Fibroblast of lung (primary cell): ENCODE results near the gene LSS. TPM values are rescaled to one million over a fixed set of nuclear protein-coding genes. Genes with fewer than 3 reads are reported as not detected.

ENCODE experiments used
- DNase-seq, 2 donors: peaks; one replicate each; pipeline versions ENCODE4 v3.0.0 to v3.0.0-alpha.2; 2010; ENCODE audit warnings: low read depth in 2 of 2
- H2AFZ ChIP-seq: 2 replicates; pipeline ENCODE4 v1.5.1; 2012; ENCODE audit warnings: low read length, control low read depth, inconsistent platforms
- H3K27ac ChIP-seq: 2 replicates; pipeline ENCODE4 v1.5.1; 2011; ENCODE audit warnings: low read length, control low read depth; ENCODE audit not compliant: insufficient read depth
- H3K27me3 ChIP-seq: 2 replicates; pipeline ENCODE4 v1.5.1; 2011; ENCODE audit warnings: mild to moderate bottlenecking, low read length; ENCODE audit not compliant: control insufficient read depth, insufficient read depth
- H3K36me3 ChIP-seq: 2 replicates; pipeline ENCODE4 v1.5.1; 2011; ENCODE audit warnings: low read length; ENCODE audit not compliant: control insufficient read depth, insufficient read depth
- H3K4me1 ChIP-seq: 2 replicates; pipeline ENCODE4 v1.5.1; 2011; ENCODE audit warnings: low read length; ENCODE audit not compliant: control insufficient read depth, insufficient read depth; ENCODE audit errors: extremely low read depth
- H3K4me2 ChIP-seq: 2 replicates; pipeline ENCODE4 v1.5.1; 2011; ENCODE audit warnings: low read length, control low read depth; ENCODE audit not compliant: insufficient read depth; ENCODE audit errors: extremely low read depth
- H3K4me3 ChIP-seq, 4 experiments: fragments of 200-600 bp in 1 of 4; sonication (generic) in 1 of 4; replicated peaks in 1 of 4; 2 replicates each; pipeline ENCODE4 v1.5.1; 2011 to 2016; ENCODE audit warnings: low read length in 4 of 4, low read depth in 3 of 4, mild to moderate bottlenecking in 3 of 4, control low read depth in 2 of 4, inconsistent platforms in 1 of 4, mixed read lengths in 1 of 4; ENCODE audit not compliant: insufficient read depth in 1 of 4; ENCODE audit errors: control extremely low read depth in 1 of 4
- H3K79me2 ChIP-seq: 2 replicates; pipeline ENCODE4 v1.5.1; 2012; ENCODE audit warnings: mild to moderate bottlenecking, low read length, inconsistent platforms; ENCODE audit not compliant: control insufficient read depth, insufficient read depth
- H3K9ac ChIP-seq: 2 replicates; pipeline ENCODE4 v1.5.1; 2011; ENCODE audit warnings: mild to moderate bottlenecking, low read length, control low read depth; ENCODE audit not compliant: insufficient read depth
- H3K9me3 ChIP-seq: 2 replicates; pipeline ENCODE4 v1.5.1; 2012; ENCODE audit warnings: low read depth, low read length; ENCODE audit not compliant: control insufficient read depth, insufficient read depth
- H4K20me1 ChIP-seq: 2 replicates; pipeline ENCODE4 v1.5.1; 2011; ENCODE audit warnings: low read length; ENCODE audit not compliant: control insufficient read depth, insufficient read depth; ENCODE audit errors: extremely low read depth
- CTCF ChIP-seq, 2 donors: IDR thresholded peaks in 1 of 2; conservative IDR thresholded peaks in 1 of 2; 1 replicate in 1 of 2; 2 replicates in 1 of 2; pipeline ENCODE4 v1.5.1; 2011 to 2012; ENCODE audit warnings: low read length in 2 of 2, control low read depth in 1 of 2, inconsistent platforms in 1 of 2, low read depth in 1 of 2, mild to moderate bottlenecking in 1 of 2
- EZH2 ChIP-seq: IDR thresholded peaks from 2 replicates; pipeline ENCODE4 v1.5.1; 2012; ENCODE audit warnings: low read length, control low read depth, mild to moderate bottlenecking; ENCODE audit errors: missing control alignments
- polyA plus RNA-seq, 2 donors: library from polyadenylated mRNA; depleted of rRNA in 1 of 2; stranded (reverse) in 1 of 2; unstranded in 1 of 2; fragments of >200 nt; gene quantifications; 2 replicates each; pipeline ENCODE4 v1.2.1, GENCODE V29; 2011 to 2012; ENCODE audit warnings: missing spikeins in 1 of 2
- total RNA-seq: library from RNA; depleted of rRNA; stranded (reverse); fragments of >200 nt; gene quantifications from 2 replicates; pipeline ENCODE4 v1.2.1, GENCODE V29; 2014

LSS gene
- total and polyA plus RNA-seq, 2 donors (not counting 1 experiment from before 2014, with no cell fraction given), result 97.6 to 252 TPM

- no peak overlapping the region for H2AFZ ChIP-seq
- TF ChIP-seq EZH2, result no peak
- TF ChIP-seq CTCF (conservative IDR thresholded peaks at IDR 0.05 in 1 of 2, IDR thresholded peaks at IDR 0.05 in 1 of 2; ENCODE audit: low read depth in 1 of 2, low read length in 2 of 2), result no peak
- DNase-seq, result no peak
Observed at GRCh38 chr21:46194374-46195334, 33.9 kb downstream of the LSS start.

GRCh38 chr21:46193829-46194373, 34.7 kb downstream of the LSS start:
- DNase-seq, result no peak
- no peak overlapping the region for H2AFZ ChIP-seq
- no peak overlapping the region for H3K27ac ChIP-seq
- no peak overlapping the region for H3K4me3 ChIP-seq
- H3K9ac ChIP-seq, result no peak overlapping the region
- no peaks in the 10 kb centered on the region for H3K9me3 ChIP-seq
- no peaks in the 10 kb centered on the region for H4K20me1 ChIP-seq
- H3K27me3 ChIP-seq, result no peaks in the 10 kb centered on the region
- H3K36me3 ChIP-seq, result peaks cover 53% of the 10 kb centered on the region
- TF ChIP-seq CTCF (conservative IDR thresholded peaks at IDR 0.05 in 1 of 2, IDR thresholded peaks at IDR 0.05 in 1 of 2; ENCODE audit: low read depth in 1 of 2, low read length in 2 of 2) (no peak), EZH2 (no peak)
- H3K4me1 ChIP-seq, result peaks cover 20% of the 10 kb centered on the region
- H3K79me2 ChIP-seq, result peaks cover 1% of the 10 kb centered on the region
- no peak overlapping the region for H3K4me2 ChIP-seq

More at GRCh38 chr21:46194374-46195334, 33.9 kb downstream of the LSS start:
- Histone ChIP-seq H3K27me3 (no peaks in the 10 kb centered on the region), H3K9me3 (no peaks in the 10 kb centered on the region), H3K79me2 (peaks cover 1% of the 10 kb centered on the region), H4K20me1 (no peaks in the 10 kb centered on the region), H3K9ac (no peak overlapping the region), H3K27ac (no peak overlapping the region), H3K4me1 (peaks cover 12% of the 10 kb centered on the region), H3K4me2 (no peak overlapping the region), H3K36me3 (peaks cover 50% of the 10 kb centered on the region), H3K4me3 (no peak overlapping the region)

GRCh38 chr21:46191686-46192575, 36.6 kb downstream of the LSS start:
- no peak overlapping the region for H2AFZ ChIP-seq
- H4K20me1 ChIP-seq, result no peaks in the 10 kb centered on the region
- H3K27me3 ChIP-seq, result no peaks in the 10 kb centered on the region
- TF ChIP-seq CTCF (conservative IDR thresholded peaks at IDR 0.05 in 1 of 2, IDR thresholded peaks at IDR 0.05 in 1 of 2; ENCODE audit: low read depth in 1 of 2, low read length in 2 of 2) (no peak), EZH2 (no peak)
- H3K4me2 ChIP-seq, result no peak overlapping the region
- H3K36me3 ChIP-seq, result peaks cover 49% of the 10 kb centered on the region
- peaks cover 21% of the 10 kb centered on the region for H3K4me1 ChIP-seq
- no peak overlapping the region for H3K9ac ChIP-seq
- H3K9me3 ChIP-seq, result no peaks in the 10 kb centered on the region
- peaks cover 1% of the 10 kb centered on the region for H3K79me2 ChIP-seq
- H3K4me3 ChIP-seq, result no peak overlapping the region
- no peak for DNase-seq
- H3K27ac ChIP-seq, result no peak overlapping the region
